ENCODE data around the gene EPS15.

DNA sequence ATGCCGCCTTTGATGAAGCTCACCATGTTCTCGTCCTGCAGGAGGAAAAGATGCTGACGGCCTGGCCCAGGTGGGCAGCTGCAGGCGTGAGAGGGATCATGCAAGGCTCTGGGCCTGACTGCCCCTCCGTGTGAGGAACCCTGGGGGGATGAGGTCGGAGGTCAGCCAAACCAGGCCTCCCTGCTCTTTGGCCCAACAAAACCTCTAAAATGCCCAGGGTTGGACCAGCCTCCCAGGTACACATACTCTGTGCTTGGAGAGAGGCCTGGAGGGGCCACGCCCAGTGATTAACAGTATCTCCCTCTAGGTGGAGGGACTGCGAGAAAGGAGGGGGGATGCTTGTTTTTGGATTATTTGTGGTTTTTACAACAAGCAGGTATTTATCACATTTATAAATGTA is 209.8 kb downstream of the EPS15 start:
- TF ChIP-seq TAF1 (IDR thresholded peaks at IDR 0.05; ENCODE audit: low read depth, low read length) = no peak
- TF ChIP-seq, protein P1, sequence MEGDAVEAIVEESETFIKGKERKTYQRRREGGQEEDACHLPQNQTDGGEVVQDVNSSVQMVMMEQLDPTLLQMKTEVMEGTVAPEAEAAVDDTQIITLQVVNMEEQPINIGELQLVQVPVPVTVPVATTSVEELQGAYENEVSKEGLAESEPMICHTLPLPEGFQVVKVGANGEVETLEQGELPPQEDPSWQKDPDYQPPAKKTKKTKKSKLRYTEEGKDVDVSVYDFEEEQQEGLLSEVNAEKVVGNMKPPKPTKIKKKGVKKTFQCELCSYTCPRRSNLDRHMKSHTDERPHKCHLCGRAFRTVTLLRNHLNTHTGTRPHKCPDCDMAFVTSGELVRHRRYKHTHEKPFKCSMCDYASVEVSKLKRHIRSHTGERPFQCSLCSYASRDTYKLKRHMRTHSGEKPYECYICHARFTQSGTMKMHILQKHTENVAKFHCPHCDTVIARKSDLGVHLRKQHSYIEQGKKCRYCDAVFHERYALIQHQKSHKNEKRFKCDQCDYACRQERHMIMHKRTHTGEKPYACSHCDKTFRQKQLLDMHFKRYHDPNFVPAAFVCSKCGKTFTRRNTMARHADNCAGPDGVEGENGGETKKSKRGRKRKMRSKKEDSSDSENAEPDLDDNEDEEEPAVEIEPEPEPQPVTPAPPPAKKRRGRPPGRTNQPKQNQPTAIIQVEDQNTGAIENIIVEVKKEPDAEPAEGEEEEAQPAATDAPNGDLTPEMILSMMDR (IDR thresholded peaks at IDR 0.05; ENCODE audit: control extremely low read depth in 1 of 3, insufficient read depth in 1 of 3, low read depth in 1 of 3, low read length in 3 of 3) = no peak
- no peak for TF ChIP-seq GABPA (IDR thresholded peaks at IDR 0.05; ENCODE audit: borderline replicate concordance, insufficient read depth, low read length)
- TF ChIP-seq, protein P2, sequence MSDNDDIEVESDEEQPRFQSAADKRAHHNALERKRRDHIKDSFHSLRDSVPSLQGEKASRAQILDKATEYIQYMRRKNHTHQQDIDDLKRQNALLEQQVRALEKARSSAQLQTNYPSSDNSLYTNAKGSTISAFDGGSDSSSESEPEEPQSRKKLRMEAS (IDR thresholded peaks at IDR 0.05) = no peak
- TF ChIP-seq RAD21 (IDR thresholded peaks at IDR 0.05 in 1 of 2, conservative IDR thresholded peaks at IDR 0.05 in 1 of 2; ENCODE audit: low read depth in 2 of 2, low read length in 2 of 2) = no peak
- TF ChIP-seq, protein P3, sequence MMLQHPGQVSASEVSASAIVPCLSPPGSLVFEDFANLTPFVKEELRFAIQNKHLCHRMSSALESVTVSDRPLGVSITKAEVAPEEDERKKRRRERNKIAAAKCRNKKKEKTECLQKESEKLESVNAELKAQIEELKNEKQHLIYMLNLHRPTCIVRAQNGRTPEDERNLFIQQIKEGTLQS (IDR thresholded peaks at IDR 0.05; ENCODE audit: insufficient read depth, low read depth, low read length) = no peak
- TF ChIP-seq CREB1 (IDR thresholded peaks at IDR 0.05) = no peak
- TF ChIP-seq SP2 (IDR thresholded peaks at IDR 0.05; ENCODE audit: low read length) = no peak
- TF ChIP-seq CHD2 (IDR thresholded peaks at IDR 0.05; ENCODE audit: low read length) = no peak
- TF ChIP-seq NRF1 (IDR thresholded peaks at IDR 0.05; ENCODE audit: low read depth, low read length) = no peak
- no peak for TF ChIP-seq HDAC6 (IDR thresholded peaks at IDR 0.05; ENCODE audit: low read depth, low read length)

All from H1 (cell line).